ENCODE measurements around the gene PLEKHH1.

PLEKHH1 gene

DNA sequence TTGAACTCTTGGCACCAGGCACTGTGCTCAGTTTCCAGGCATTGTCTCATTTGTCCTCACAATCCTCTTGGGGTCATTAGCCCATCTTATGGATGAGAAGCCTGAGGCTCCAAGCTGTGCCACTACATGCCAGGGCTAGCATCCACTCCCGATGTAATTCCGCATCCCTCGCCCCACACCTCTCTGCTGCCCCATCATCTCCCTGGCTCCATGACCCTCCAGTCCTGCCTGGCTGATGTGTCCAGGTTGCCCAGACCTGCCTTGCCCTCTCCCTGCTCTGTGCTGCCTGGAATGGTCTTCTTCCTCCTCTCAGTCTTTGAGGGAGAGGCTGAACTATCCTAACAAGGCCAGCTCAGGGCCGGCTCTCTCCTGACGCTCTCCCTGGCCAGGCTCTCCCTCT lies 39.5 kb downstream of the PLEKHH1 start:
- DNase-seq (ENCODE audit: extremely low read depth, low read depth): no peak
- TF ChIP-seq, protein P1, sequence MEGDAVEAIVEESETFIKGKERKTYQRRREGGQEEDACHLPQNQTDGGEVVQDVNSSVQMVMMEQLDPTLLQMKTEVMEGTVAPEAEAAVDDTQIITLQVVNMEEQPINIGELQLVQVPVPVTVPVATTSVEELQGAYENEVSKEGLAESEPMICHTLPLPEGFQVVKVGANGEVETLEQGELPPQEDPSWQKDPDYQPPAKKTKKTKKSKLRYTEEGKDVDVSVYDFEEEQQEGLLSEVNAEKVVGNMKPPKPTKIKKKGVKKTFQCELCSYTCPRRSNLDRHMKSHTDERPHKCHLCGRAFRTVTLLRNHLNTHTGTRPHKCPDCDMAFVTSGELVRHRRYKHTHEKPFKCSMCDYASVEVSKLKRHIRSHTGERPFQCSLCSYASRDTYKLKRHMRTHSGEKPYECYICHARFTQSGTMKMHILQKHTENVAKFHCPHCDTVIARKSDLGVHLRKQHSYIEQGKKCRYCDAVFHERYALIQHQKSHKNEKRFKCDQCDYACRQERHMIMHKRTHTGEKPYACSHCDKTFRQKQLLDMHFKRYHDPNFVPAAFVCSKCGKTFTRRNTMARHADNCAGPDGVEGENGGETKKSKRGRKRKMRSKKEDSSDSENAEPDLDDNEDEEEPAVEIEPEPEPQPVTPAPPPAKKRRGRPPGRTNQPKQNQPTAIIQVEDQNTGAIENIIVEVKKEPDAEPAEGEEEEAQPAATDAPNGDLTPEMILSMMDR (IDR thresholded peaks at IDR 0.05; ENCODE audit: low read depth, low read length, missing control alignments): no peak

DNA sequence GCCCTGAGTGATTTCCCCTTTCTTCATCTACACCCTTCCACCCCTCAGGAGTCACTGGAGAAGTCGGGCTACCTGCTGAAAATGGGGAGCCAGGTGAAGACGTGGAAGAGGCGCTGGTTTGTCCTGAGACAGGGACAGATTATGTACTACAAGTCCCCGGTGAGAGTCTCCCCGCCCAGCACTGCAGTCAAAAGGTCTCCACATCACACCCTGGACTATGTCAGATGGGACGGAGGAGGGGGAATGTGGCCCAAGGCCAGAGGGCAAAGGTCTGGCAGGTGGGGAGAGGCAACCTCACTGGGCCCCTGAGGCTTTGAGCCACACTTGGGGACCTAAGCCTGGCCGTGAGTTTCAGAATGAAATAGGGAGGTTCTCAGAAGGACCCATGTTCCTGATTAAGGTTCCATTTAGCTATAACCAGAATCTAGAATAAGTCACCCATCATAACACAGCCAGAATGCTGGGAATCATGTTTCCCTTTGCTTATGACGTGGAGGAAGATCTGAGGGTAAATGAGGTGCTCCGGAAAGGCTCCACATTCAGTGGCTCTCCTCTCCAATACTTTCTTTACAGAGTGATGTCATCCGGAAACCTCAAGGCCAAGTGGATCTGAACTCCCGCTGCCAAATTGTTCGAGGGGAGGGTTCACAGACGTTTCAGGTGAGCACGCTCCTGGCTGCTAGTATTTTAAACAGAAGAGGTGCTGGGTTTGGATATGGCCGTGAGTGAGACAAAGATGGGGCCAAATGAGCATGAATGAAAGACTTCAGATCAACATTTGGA lies 40.3 kb downstream of the PLEKHH1 start:
- no peak for DNase-seq (ENCODE audit: extremely low read depth, low read depth)
- H3K4me3 ChIP-seq (replicated peaks; ENCODE audit: low read depth, low read length): no peak overlapping the region
- TF ChIP-seq, protein P1 (IDR thresholded peaks at IDR 0.05; ENCODE audit: low read depth, low read length, missing control alignments): no peak

More for the DNA sequence above, 39.5 kb downstream of the PLEKHH1 start:
- no peak overlapping the region for H3K4me3 ChIP-seq (replicated peaks; ENCODE audit: low read depth, low read length)

DNA sequence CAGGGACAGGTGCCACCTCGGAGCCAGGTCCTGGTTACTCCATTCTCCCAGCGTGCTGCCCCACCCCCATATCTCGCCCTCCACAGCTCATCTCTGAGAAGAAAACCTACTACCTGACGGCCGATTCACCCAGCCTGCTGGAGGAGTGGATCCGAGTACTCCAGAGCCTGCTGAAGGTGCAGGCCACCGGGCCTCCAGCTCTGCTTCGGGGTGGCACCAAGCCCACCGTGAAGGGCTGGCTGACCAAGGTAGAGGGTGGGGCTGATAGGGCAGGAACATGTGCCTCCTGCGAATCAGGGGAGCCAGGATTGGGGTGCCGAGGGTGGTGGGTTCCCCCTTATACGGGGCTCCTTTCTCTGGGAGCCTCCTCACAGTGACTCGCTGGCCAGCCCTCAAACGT lies 41.1 kb downstream of the PLEKHH1 start:
- H3K4me3 ChIP-seq (replicated peaks; ENCODE audit: low read depth, low read length): no peak overlapping the region
- TF ChIP-seq, protein P1 (IDR thresholded peaks at IDR 0.05; ENCODE audit: low read depth, low read length, missing control alignments): no peak
- no peak for DNase-seq (ENCODE audit: extremely low read depth, low read depth)

DNA sequence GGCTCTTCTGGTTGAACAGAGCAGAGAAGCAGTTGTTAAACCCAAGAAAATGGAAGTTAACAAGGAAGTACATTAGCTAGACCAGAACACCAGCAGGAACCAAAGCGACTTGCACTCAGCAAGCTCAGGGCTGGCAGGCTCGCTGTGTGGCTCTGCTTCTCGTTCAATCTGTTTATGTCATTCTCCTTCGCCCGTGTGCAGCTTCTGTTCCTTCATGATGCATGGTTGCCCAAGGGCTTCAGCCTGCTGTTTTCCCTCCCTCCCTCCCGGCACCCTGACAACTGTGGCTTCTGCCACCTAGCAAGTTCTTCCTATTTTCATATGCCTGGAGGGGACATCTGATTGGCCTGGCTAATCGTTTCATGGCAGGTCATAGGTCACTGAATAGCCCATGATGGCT lies 41.7 kb downstream of the PLEKHH1 start:
- no peak for DNase-seq (ENCODE audit: extremely low read depth, low read depth)
- no peak overlapping the region for H3K4me3 ChIP-seq (replicated peaks; ENCODE audit: low read depth, low read length)
- TF ChIP-seq, protein P1 (IDR thresholded peaks at IDR 0.05; ENCODE audit: low read depth, low read length, missing control alignments): no peak

DNA sequence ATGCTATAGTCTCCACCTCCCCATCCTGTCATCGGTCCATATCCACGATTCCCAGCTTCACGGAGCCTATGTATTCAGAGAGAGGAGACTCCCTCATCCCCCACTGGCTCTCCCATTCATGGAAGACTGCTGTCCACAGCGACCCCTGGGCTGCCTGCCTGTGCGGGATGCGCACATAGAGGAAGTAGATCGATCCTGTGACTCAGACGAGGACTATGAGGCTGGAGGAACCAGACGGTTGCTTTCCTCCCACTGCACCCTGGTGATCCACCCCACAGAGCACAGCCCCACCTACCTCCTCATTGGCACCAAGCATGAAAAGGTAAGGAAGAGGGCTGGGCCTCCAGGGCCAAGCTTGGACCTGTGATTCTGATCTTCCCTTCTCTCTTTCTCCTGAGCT lies 42.6 kb downstream of the PLEKHH1 start:
- TF ChIP-seq, protein P1 (IDR thresholded peaks at IDR 0.05; ENCODE audit: low read depth, low read length, missing control alignments): no peak
- no peak for DNase-seq (ENCODE audit: extremely low read depth, low read depth)
- no peak overlapping the region for H3K4me3 ChIP-seq (replicated peaks; ENCODE audit: low read depth, low read length)

DNA sequence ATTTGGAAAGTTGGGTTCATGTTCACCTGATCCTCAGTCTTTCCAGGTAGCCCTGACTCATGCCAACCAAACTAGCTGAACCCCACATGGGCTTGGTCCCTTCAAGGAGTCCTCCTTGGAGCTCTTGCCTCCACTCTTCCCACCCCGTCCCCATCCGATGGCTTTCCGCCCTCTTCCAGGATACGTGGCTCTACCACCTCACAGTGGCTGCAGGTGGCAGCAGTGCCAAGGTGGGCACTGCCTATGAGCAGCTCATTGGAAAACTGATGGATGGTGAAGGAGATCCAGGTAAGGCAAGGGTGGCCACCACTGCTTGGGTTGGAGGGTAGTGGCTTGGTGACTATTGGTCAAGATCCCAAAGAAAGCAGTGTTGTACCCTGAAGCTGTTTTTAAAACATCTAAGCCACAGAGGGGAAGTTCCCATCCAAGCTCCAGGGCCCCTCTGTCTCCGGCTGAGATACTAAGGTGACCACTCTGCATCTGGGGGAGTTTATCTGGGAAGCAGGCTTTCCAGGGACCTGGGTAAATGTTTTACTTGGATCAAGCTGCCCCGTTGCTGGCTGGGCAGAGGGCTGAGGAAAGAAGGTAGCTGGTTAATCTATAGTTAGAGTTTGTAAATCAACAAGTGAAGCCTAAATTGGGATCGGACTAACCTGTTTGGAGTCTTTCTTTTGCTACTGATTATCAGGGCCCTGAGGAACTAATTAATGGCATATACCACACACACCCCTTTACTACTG lies 43.3 kb downstream of the PLEKHH1 start:
- TF ChIP-seq, protein P1 (IDR thresholded peaks at IDR 0.05; ENCODE audit: low read depth, low read length, missing control alignments): no peak
- no peak for DNase-seq (ENCODE audit: extremely low read depth, low read depth)
- H3K4me3 ChIP-seq (replicated peaks; ENCODE audit: low read depth, low read length): no peak overlapping the region
